D341Med (cell line): Measurements from ENCODE around the gene HCRTR1.

Source experiments
- DNase-seq: peaks from one replicate; pipeline ENCODE4 v3.0.0; 2012; ENCODE audit warnings: low spot score

The HCRTR1 gene

GRCh38 chr1:31650161-31651088 is 32.9 kb downstream of the HCRTR1 start:
- no peak for DNase-seq

GRCh38 chr1:31651089-31651420 is 33.6 kb downstream of the HCRTR1 start:
- DNase-seq, result no peak

GRCh38 chr1:31651766-31652165 is 34.3 kb downstream of the HCRTR1 start:
- DNase-seq, result no peak

- DNase-seq, result no peak
Observed at GRCh38 chr1:31652891-31653499, 35.5 kb downstream of the HCRTR1 start.

GRCh38 chr1:31653717-31654473 is 36.4 kb downstream of the HCRTR1 start:
- DNase-seq, result no peak

GRCh38 chr1:31654474-31654776 is 36.9 kb downstream of the HCRTR1 start:
- no peak for DNase-seq

- no peak for DNase-seq
Observed at GRCh38 chr1:31655104-31655503, 37.6 kb downstream of the HCRTR1 start.

GRCh38 chr1:31655756-31656155 is 38.3 kb downstream of the HCRTR1 start:
- DNase-seq, result no peak

- no peak for DNase-seq
Observed at GRCh38 chr1:31657020-31657804, 39.7 kb downstream of the HCRTR1 start.

- no peak for DNase-seq
Observed at GRCh38 chr1:31657972-31658510, 40.6 kb downstream of the HCRTR1 start.

GRCh38 chr1:31658721-31659120 is 41.2 kb downstream of the HCRTR1 start:
- no peak for DNase-seq

GRCh38 chr1:31659889-31660288 is 42.4 kb downstream of the HCRTR1 start:
- no peak for DNase-seq

- no peak for DNase-seq
Observed at GRCh38 chr1:31660871-31661455, 43.5 kb downstream of the HCRTR1 start.

- no peak for DNase-seq
Observed at GRCh38 chr1:31661856-31662255, 44.4 kb downstream of the HCRTR1 start.

GRCh38 chr1:31662463-31662862 is 45.0 kb downstream of the HCRTR1 start:
- DNase-seq, result no peak

GRCh38 chr1:31663622-31664452 is 46.3 kb downstream of the HCRTR1 start:
- DNase-seq, result peak; percentile 80

GRCh38 chr1:31664528-31664927 is 47.0 kb downstream of the HCRTR1 start:
- no peak for DNase-seq

- no peak for DNase-seq
Observed at GRCh38 chr1:31665234-31665878, 47.9 kb downstream of the HCRTR1 start.

GRCh38 chr1:31666263-31666963 is 48.9 kb downstream of the HCRTR1 start:
- peak; percentile 47 for DNase-seq
